Activated CD4-positive, alpha-beta T cell treated with anti-CD3 and anti-CD28 coated beads for 36 hours (primary cell): ENCODE measurements around the gene PDE4C. TPM values are rescaled to one million over a fixed set of nuclear protein-coding genes. Genes with fewer than 3 reads are reported as not detected.

Experiments
- ATAC-seq: fragments of 200-7000 bp; cut with Tn5 transposase; one replicate; pipeline ENCODE4 v1.10.0; 2021; ENCODE audit warnings: mild to moderate bottlenecking, moderate library complexity
- CTCF ChIA-PET: fragments of 350-600 bp; sonication (Branson Sonifier 250); formaldehyde crosslinking; loops from one replicate; lab custom pipeline; 2021; ENCODE audit warnings: antibody characterized with exemption; lab: Charles Lee
- POLR2A ChIA-PET: fragments of 350-600 bp; sonication (Branson Sonifier 250); formaldehyde crosslinking; loops from one replicate; lab custom pipeline; 2021; ENCODE audit warnings: antibody characterized with exemption, inconsistent platforms; lab: Charles Lee
- DNase-seq: peaks from one replicate; pipeline ENCODE4 v3.0.0-alpha.2; 2020
- H3K27ac Mint-ChIP-seq: one replicate; pipeline ENCODE4 v1.8.0; 2021; ENCODE audit warnings: mixed read lengths
- H3K27me3 Mint-ChIP-seq: one replicate; pipeline ENCODE4 v1.8.0; 2021; ENCODE audit warnings: mixed read lengths
- H3K36me3 Mint-ChIP-seq: one replicate; pipeline ENCODE4 v1.8.0; 2021; ENCODE audit warnings: low read depth, mixed read lengths
- H3K4me1 Mint-ChIP-seq: one replicate; pipeline ENCODE4 v1.8.0; 2021; ENCODE audit warnings: mixed read lengths
- H3K4me3 Mint-ChIP-seq: one replicate; pipeline ENCODE4 v1.8.0; 2021; ENCODE audit warnings: mild to moderate bottlenecking, moderate library complexity, mixed read lengths
- H3K9me3 Mint-ChIP-seq: one replicate; pipeline ENCODE4 v1.8.0; 2021; ENCODE audit warnings: low read depth, mixed read lengths
- intact Hi-C, 2 experiments: fragments of 100-400 bp; cut with DNase I in 1 of 2; cut with micrococcal nuclease in 1 of 2; formaldehyde crosslinking; loops; one replicate each; pipeline versions ENCODE4 v1.14.2 to v1.15.1; 2022 to 2024; cut with DNase I, micrococcal nuclease
- total RNA-seq, 2 experiments: library from RNA; stranded (reverse); gene quantifications; one replicate each; pipeline ENCODE4 v1.2.3, GENCODE V29; 2021

The PDE4C gene
- total RNA-seq, 2 experiments from 2014 or later: not detected

DNA sequence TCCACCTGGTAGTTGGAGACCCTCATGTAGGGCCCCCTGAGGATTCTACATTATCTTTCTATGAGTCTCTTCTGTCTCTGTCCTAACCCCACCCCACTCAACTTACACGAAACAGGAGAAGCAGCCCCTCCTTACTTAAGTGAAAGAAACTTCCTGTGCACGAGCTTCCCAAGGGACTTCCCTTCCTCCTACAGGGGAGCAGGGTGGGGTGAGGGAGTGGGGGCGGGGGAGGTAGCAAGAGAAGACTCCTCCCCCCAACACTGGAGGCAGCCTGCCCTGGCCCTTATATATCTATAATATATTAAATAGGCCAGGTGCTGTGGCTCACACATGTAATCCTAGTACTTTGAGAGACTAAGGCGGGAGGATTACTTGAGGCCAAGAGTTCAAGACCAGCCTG lies 5.5 kb upstream of the PDE4C start:
- H3K4me3 Mint-ChIP-seq: no peak overlapping the region
- ChIA-PET POLR2A (no interaction called here), CTCF (interaction anchor here (1.0 kb wide), 1 partner anchor 39 kb away, joined by 3 read pairs; the partner anchor contains the start of gene MPV17L2)
- H3K36me3 Mint-ChIP-seq: no peaks in the 10 kb centered on the region
- DNase-seq (no peak), ATAC-seq (no peak)
- peaks cover 62% of the 10 kb centered on the region for H3K27me3 Mint-ChIP-seq
- intact Hi-C loops: no loop called here
- H3K9me3 Mint-ChIP-seq: peaks cover 4% of the 10 kb centered on the region
- H3K4me1 Mint-ChIP-seq: peaks cover 7% of the 10 kb centered on the region
- H3K27ac Mint-ChIP-seq: no peak overlapping the region

DNA sequence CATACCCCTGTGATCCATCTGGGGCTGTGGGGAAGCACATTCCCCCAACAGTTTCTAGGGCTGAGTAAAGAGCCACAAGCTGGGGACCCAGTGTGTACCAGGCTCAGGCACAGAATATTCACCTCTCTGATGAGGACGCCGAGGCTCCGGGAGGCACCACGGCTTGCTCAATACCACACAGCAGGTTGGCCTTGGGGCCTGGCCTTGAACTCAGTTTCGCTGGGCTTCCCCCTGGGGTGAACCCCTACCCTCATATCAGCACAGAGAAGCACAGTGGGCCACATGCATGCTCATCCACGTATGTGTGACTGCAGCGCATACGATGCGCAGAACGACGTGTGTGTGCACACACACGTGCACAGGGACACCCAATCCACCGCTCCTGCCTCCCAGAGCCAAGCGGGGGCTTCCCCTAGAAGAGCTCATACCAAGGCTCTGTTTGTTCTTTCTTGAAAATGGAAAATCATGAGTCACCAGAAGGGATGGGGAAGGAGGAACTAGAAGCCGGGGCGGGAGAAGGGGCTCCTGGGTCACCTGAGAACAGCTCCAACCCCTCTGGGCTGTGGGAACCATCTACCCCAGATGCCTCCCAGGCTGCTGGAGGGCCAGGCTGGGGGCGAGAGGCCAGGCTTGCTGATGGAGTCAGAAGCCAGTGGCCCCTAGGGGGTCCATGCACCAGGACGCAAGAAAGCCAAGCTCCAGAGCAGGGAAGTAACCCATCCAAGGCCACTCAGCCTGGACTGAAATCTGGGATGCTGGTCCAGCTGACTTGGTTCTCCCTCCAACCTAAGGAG lies 4.9 kb upstream of the PDE4C start:
- Mint-ChIP-seq H3K9me3 (peaks cover 4% of the 10 kb centered on the region), H3K4me1 (peaks cover 10% of the 10 kb centered on the region), H3K27me3 (peaks cover 64% of the 10 kb centered on the region), H3K4me3 (no peak overlapping the region), H3K36me3 (no peaks in the 10 kb centered on the region), H3K27ac (no peak overlapping the region)
- intact Hi-C loops: no loop called here
- peak; percentile 59 for ATAC-seq
- peak; percentile 30 for DNase-seq
- ChIA-PET POLR2A (no interaction called here), CTCF (interaction anchor here (0.6 to 1.0 kb wide), 4 partner anchors 12 to 207 kb away, joined by 3 to 5 read pairs (median 4); partner anchors contain the start of gene MPV17L2)

DNA sequence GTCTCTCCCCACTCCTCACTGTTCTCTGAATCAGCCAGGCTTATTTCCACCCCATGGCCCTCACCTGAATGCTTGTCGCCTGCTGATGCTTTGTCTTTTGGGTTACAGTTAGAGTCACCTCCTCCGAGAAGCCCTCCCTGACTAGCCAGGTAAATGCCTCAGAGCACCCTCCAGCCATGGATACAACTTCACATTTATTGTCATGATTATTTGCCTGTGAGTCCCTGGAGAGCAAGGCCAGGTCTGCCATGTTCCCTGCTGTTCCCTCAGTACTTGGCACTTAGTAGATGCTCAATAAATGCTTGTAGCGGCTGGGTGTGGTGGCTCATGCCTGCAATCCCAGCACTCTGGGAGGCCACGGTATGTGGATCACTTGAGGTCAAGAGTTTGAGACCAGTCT lies 3.7 kb upstream of the PDE4C start:
- intact Hi-C loops: no loop called here
- DNase-seq: no peak
- no peaks in the 10 kb centered on the region for H3K36me3 Mint-ChIP-seq
- no peak overlapping the region for H3K27ac Mint-ChIP-seq
- peaks cover 4% of the 10 kb centered on the region for H3K9me3 Mint-ChIP-seq
- peaks cover 13% of the 10 kb centered on the region for H3K4me1 Mint-ChIP-seq
- ATAC-seq: no peak
- ChIA-PET CTCF (interaction anchor here (0.6 to 0.8 kb wide), 2 partner anchors 30 to 96 kb away, joined by 3 to 4 read pairs; no protein-coding TSS in a partner anchor), POLR2A (no interaction called here)
- H3K4me3 Mint-ChIP-seq: no peak overlapping the region
- peaks cover 63% of the 10 kb centered on the region for H3K27me3 Mint-ChIP-seq

DNA sequence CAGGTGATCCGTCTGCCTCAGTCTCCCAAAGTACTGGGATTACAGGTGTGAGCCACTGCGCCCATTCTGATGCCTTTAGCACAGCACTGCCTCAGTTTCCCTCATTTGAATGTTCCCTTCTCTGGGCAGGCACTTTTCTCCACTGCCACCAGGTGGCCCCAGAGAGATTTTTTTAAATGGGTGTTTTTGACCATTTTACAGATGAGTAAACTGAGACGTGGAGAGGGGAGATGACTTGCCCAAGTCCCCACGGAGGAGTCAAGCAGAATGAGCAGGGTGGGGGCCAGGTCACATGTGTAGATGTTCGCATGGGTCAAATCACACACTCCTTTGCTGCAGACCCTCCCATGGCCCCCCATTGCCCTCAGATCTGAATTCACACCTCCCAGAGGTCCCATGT lies 3.2 kb upstream of the PDE4C start:
- DNase-seq: peak; percentile 27
- ChIA-PET POLR2A (no interaction called here), CTCF (interaction anchor here (0.7 kb wide), 1 partner anchor 292 kb away, joined by 4 read pairs; no protein-coding TSS in a partner anchor)
- Mint-ChIP-seq H3K36me3 (no peaks in the 10 kb centered on the region), H3K9me3 (peaks cover 4% of the 10 kb centered on the region), H3K4me1 (peaks cover 18% of the 10 kb centered on the region), H3K27ac (no peak overlapping the region), H3K4me3 (no peak overlapping the region), H3K27me3 (peaks cover 66% of the 10 kb centered on the region)
- intact Hi-C loops: no loop called here
- no peak for ATAC-seq

DNA sequence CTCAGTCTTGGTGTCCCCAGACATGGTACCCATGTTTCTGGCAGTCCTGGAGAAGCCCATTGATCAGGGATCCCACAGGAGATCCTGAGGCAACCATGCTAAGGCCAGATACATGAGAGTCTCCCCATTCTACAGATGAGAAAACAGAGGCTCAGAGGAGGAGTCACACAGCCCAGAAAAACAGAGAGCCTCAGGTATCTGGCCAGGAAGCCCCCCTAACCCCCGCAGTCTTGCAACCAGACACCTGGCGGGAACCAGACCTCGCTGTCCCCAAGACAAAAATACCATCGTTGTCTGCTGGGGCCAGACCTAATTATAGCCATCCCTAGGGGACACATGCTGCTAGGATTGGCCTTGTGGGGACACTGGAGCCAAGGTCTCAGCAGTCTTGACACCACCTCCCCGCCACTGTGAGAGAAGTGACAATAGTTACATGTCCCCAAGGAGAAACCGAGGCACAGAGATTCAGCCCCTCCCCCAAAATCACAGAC lies 1.6 kb upstream of the PDE4C start:
- H3K4me1 Mint-ChIP-seq: peaks cover 24% of the 10 kb centered on the region

GRCh38 chr19:18226956-18227780 lies 930 bp upstream of the PDE4C start:
- Mint-ChIP-seq H3K4me1 (peaks cover 20% of the 10 kb centered on the region), H3K27ac (no peak overlapping the region), H3K9me3 (no peaks in the 10 kb centered on the region), H3K4me3 (no peak overlapping the region), H3K27me3 (peaks cover 57% of the 10 kb centered on the region), H3K36me3 (no peaks in the 10 kb centered on the region)
- intact Hi-C loops: no loop called here
- CTCF ChIA-PET: no interaction called here
- POLR2A ChIA-PET: no interaction called here
- ATAC-seq (no peak), DNase-seq (no peak)

More for the DNA sequence above, 1.6 kb upstream of the PDE4C start:
- H3K27ac Mint-ChIP-seq: no peak overlapping the region
- ChIA-PET CTCF (interaction anchor here (0.6 to 0.8 kb wide), 2 partner anchors 101 to 407 kb away, joined by 3 to 6 read pairs; no protein-coding TSS in a partner anchor), POLR2A (no interaction called here)
- H3K4me3 Mint-ChIP-seq: no peak overlapping the region
- H3K9me3 Mint-ChIP-seq: peaks cover 2% of the 10 kb centered on the region
- intact Hi-C loops: no loop called here
- H3K36me3 Mint-ChIP-seq: no peaks in the 10 kb centered on the region
- no peak for ATAC-seq
- no peak for DNase-seq
- H3K27me3 Mint-ChIP-seq: peaks cover 62% of the 10 kb centered on the region

DNA sequence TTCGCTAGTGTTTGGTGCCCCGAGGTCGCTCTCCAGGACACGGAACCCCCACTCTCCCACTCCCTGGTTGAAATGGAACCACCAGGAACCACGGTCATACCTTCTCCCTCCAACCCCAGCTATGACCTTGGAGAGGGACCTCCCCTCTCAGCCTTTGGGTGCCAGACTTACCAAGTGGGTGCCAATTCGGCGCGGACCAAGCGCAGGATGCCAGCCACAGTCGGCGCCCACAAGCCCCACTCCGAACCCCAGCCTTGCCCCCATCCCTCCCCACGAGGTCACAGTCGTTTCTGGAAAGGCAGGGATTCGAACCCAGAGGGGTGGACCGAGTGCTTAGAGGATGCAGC lies 910 bp downstream of the PDE4C start:
- Mint-ChIP-seq H3K36me3 (no peaks in the 10 kb centered on the region), H3K9me3 (no peaks in the 10 kb centered on the region)
- no peak for ATAC-seq

DNA sequence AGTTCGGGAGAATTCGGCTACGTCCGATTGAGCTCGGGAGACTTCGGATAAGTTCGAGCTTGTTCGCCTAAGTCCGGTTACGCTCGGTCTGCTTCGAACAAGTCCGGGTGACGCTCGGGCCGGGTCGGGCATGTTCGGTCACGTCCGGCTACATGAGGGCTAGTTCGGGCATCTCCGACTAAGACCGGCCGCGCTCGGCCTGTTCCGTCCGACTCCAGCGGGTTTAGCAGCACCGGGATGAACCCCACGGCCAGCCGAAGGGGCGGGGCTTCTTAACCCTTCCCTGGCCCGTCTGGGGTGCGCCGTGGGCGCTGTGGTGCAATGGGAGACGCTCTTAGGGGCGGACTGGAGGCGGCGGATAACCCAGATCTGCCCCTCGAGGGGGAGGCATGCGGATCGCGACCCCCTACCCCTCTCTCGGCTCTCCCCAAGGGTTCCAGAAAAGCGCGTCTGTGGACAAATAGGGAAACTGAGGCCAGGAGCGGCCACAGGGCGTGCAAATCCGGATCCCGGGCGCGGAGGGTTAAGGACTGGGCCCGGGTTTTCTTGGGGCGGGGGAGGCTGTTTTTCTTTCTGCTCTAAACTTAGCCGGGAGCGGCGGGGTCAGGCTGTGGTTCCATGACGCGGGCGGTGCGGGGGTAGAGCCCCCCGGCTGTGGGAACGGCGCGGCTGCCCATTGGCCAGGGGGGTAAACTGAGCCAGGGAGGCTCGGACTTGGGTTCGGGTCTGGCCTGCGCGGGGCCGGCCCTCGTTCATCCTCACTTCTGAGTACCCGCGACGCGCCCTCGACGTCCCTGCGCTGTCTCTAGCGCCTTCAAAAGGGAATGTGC lies 1.5 kb downstream of the PDE4C start:
- DNase-seq: peak; percentile 96
- H3K27me3 Mint-ChIP-seq: peaks cover 51% of the 10 kb centered on the region
- H3K9me3 Mint-ChIP-seq: no peaks in the 10 kb centered on the region
- no peak overlapping the region for H3K27ac Mint-ChIP-seq
- no peaks in the 10 kb centered on the region for H3K36me3 Mint-ChIP-seq
- H3K4me3 Mint-ChIP-seq: peak overlapping the region; percentile 72
- peaks cover 20% of the 10 kb centered on the region for H3K4me1 Mint-ChIP-seq
- POLR2A ChIA-PET: interaction anchor here (0.9 to 1.0 kb wide), 2 partner anchors 54 to 57 kb away, joined by 3 to 6 read pairs; partner anchors contain the start of gene JUND
- ATAC-seq: peak; percentile 100
- CTCF ChIA-PET: interaction anchor here (0.6 to 1.8 kb wide), 14 partner anchors 10 to 192 kb away, joined by 3 to 12 read pairs (median 3); partner anchors contain the start of gene JUND
- intact Hi-C loops: loop anchor here in 1 of 2 experiments (1.0 kb wide), 4 partner anchors 16 to 72 kb away; partner anchors contain the start of gene RAB3A

More for the DNA sequence above, 910 bp downstream of the PDE4C start:
- H3K4me3 Mint-ChIP-seq: peak overlapping the region; percentile 8
- H3K27me3 Mint-ChIP-seq: peaks cover 52% of the 10 kb centered on the region
- peaks cover 20% of the 10 kb centered on the region for H3K4me1 Mint-ChIP-seq
- POLR2A ChIA-PET: no interaction called here
- intact Hi-C loops: no loop called here
- CTCF ChIA-PET: interaction anchor here (0.5 to 1.8 kb wide), 2 partner anchors 16 to 17 kb away, joined by 3 to 12 read pairs; no protein-coding TSS in a partner anchor
- H3K27ac Mint-ChIP-seq: no peak overlapping the region
- DNase-seq: no peak

GRCh38 chr19:18223860-18224524 lies 2.2 kb downstream of the PDE4C start:
- no peak overlapping the region for H3K27ac Mint-ChIP-seq
- H3K4me1 Mint-ChIP-seq: peaks cover 20% of the 10 kb centered on the region
- H3K36me3 Mint-ChIP-seq: no peaks in the 10 kb centered on the region
- CTCF ChIA-PET: interaction anchor here (0.6 to 1.8 kb wide), 16 partner anchors 9 to 193 kb away, joined by 3 to 12 read pairs (median 3); partner anchors contain the start of genes JUND and MPV17L2
- POLR2A ChIA-PET: interaction anchor here (0.9 to 1.0 kb wide), 2 partner anchors 55 to 58 kb away, joined by 3 to 6 read pairs; partner anchors contain the start of gene JUND
- intact Hi-C loops: loop anchor here in 1 of 2 experiments (1.0 kb wide), 4 partner anchors 16 to 72 kb away; partner anchors contain the start of gene RAB3A
- peak; percentile 12 for ATAC-seq
- DNase-seq: peak; percentile 63
- no peaks in the 10 kb centered on the region for H3K9me3 Mint-ChIP-seq
- H3K4me3 Mint-ChIP-seq: peak overlapping the region; percentile 72
- H3K27me3 Mint-ChIP-seq: peaks cover 46% of the 10 kb centered on the region
